ENCODE results near the gene DNASE1L3.

DNA sequence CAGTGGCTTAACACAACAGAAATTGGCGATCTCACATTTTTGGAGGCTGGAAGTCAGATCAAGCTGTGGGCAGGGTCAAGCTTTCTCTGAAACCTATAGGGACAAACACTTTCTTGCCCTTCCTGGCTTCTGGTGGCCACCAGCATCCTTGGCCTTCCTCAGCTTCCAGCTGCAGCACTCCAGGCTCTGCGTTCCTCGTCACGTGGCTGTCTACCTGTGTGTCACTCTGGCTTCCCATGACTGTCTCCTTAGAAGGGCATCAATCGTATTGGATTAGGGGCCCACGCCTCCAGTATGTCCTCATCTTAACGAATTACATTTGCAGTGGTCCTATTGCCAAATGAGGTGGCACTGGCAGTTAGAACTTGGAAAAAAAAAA, 25.8 kb downstream of the DNASE1L3 start:
- TF ChIP-seq POLR2AphosphoS5 (IDR thresholded peaks at IDR 0.05; ENCODE audit: low read depth) (no peak), EZH2 (IDR thresholded peaks at IDR 0.05; ENCODE audit: low read depth, unreplicated experiment) (no peak), STAT1 (IDR thresholded peaks at IDR 0.05; ENCODE audit: unreplicated experiment) (no peak), ZNF114 (CRISPR knock-in tag; IDR thresholded peaks at IDR 0.05) (no peak)
- TF ChIP-seq, protein P1, sequence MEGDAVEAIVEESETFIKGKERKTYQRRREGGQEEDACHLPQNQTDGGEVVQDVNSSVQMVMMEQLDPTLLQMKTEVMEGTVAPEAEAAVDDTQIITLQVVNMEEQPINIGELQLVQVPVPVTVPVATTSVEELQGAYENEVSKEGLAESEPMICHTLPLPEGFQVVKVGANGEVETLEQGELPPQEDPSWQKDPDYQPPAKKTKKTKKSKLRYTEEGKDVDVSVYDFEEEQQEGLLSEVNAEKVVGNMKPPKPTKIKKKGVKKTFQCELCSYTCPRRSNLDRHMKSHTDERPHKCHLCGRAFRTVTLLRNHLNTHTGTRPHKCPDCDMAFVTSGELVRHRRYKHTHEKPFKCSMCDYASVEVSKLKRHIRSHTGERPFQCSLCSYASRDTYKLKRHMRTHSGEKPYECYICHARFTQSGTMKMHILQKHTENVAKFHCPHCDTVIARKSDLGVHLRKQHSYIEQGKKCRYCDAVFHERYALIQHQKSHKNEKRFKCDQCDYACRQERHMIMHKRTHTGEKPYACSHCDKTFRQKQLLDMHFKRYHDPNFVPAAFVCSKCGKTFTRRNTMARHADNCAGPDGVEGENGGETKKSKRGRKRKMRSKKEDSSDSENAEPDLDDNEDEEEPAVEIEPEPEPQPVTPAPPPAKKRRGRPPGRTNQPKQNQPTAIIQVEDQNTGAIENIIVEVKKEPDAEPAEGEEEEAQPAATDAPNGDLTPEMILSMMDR (conservative IDR thresholded peaks at IDR 0.05; ENCODE audit: low read depth in 2 of 2), result no peak
- TF ChIP-seq, protein P2, sequence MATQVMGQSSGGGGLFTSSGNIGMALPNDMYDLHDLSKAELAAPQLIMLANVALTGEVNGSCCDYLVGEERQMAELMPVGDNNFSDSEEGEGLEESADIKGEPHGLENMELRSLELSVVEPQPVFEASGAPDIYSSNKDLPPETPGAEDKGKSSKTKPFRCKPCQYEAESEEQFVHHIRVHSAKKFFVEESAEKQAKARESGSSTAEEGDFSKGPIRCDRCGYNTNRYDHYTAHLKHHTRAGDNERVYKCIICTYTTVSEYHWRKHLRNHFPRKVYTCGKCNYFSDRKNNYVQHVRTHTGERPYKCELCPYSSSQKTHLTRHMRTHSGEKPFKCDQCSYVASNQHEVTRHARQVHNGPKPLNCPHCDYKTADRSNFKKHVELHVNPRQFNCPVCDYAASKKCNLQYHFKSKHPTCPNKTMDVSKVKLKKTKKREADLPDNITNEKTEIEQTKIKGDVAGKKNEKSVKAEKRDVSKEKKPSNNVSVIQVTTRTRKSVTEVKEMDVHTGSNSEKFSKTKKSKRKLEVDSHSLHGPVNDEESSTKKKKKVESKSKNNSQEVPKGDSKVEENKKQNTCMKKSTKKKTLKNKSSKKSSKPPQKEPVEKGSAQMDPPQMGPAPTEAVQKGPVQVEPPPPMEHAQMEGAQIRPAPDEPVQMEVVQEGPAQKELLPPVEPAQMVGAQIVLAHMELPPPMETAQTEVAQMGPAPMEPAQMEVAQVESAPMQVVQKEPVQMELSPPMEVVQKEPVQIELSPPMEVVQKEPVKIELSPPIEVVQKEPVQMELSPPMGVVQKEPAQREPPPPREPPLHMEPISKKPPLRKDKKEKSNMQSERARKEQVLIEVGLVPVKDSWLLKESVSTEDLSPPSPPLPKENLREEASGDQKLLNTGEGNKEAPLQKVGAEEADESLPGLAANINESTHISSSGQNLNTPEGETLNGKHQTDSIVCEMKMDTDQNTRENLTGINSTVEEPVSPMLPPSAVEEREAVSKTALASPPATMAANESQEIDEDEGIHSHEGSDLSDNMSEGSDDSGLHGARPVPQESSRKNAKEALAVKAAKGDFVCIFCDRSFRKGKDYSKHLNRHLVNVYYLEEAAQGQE (IDR thresholded peaks at IDR 0.05; ENCODE audit: unreplicated experiment), result no peak
- TF ChIP-seq, protein P3, sequence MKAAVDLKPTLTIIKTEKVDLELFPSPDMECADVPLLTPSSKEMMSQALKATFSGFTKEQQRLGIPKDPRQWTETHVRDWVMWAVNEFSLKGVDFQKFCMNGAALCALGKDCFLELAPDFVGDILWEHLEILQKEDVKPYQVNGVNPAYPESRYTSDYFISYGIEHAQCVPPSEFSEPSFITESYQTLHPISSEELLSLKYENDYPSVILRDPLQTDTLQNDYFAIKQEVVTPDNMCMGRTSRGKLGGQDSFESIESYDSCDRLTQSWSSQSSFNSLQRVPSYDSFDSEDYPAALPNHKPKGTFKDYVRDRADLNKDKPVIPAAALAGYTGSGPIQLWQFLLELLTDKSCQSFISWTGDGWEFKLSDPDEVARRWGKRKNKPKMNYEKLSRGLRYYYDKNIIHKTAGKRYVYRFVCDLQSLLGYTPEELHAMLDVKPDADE (IDR thresholded peaks at IDR 0.05), result no peak

Data from GM23338 (cell line).